ENCODE data around the gene MYO18A.
"Not testable (repeated sequence)": the region's sequence is repeated elsewhere in the genome, so short reads cannot be mapped to it uniquely, and the experiment has no call there.

Gene MYO18A

GRCh38 chr17:29095439-29095838 lies 84.8 kb downstream of the MYO18A start:
- no peak for DNase-seq

GRCh38 chr17:29094101-29094708 lies 86.0 kb downstream of the MYO18A start:
- DNase-seq, result no peak

GRCh38 chr17:29093090-29093871 lies 86.9 kb downstream of the MYO18A start:
- no peak for DNase-seq

GRCh38 chr17:29091606-29092289 lies 88.5 kb downstream of the MYO18A start:
- DNase-seq, result peak; percentile 85

GRCh38 chr17:29090750-29091605 lies 89.2 kb downstream of the MYO18A start:
- DNase-seq, result peak; percentile 19

- no peak for DNase-seq
These were observed 90.1 kb downstream of the MYO18A start for GRCh38 chr17:29090108-29090507.

GRCh38 chr17:29089601-29090044 lies 90.6 kb downstream of the MYO18A start:
- no peak for DNase-seq

- DNase-seq, result not testable (repeated sequence)
These were observed 91.4 kb downstream of the MYO18A start for GRCh38 chr17:29088782-29089181.

- DNase-seq, result peak; percentile 16
These were observed 93.4 kb downstream of the MYO18A start for GRCh38 chr17:29086628-29087332.

- peak; percentile 48 for DNase-seq
These were observed 95.0 kb downstream of the MYO18A start for GRCh38 chr17:29085223-29085622.

GRCh38 chr17:29084541-29085146 lies 95.6 kb downstream of the MYO18A start:
- peak; percentile 98 for DNase-seq

GRCh38 chr17:29080965-29081364 lies 99.2 kb downstream of the MYO18A start:
- no peak for DNase-seq

GRCh38 chr17:29080323-29080722 lies 99.9 kb downstream of the MYO18A start:
- no peak for DNase-seq

GRCh38 chr17:29079887-29080286 lies 100.3 kb downstream of the MYO18A start:
- no peak for DNase-seq

GRCh38 chr17:29079433-29079832 lies 100.8 kb downstream of the MYO18A start:
- no peak for DNase-seq

GRCh38 chr17:29078183-29079045 lies 101.8 kb downstream of the MYO18A start:
- peak; percentile 92 for DNase-seq

- DNase-seq, result no peak
These were observed 102.9 kb downstream of the MYO18A start for GRCh38 chr17:29077320-29077719.

GRCh38 chr17:29076722-29077121 lies 103.5 kb downstream of the MYO18A start:
- no peak for DNase-seq

GRCh38 chr17:29076087-29076486 lies 104.1 kb downstream of the MYO18A start:
- DNase-seq, result no peak

GRCh38 chr17:29074488-29074887 lies 105.7 kb downstream of the MYO18A start:
- DNase-seq, result no peak

GRCh38 chr17:29073520-29073919 lies 106.7 kb downstream of the MYO18A start:
- DNase-seq, result no peak
